HG03039 (cell line): ENCODE measurements around the gene ATP5MC2.

Experiments used
- ATAC-seq: cut with Tn5 transposase; IDR thresholded peaks from one replicate; pipeline ENCODE4 v1.9.1; 2021; ENCODE audit warnings: mild to moderate bottlenecking, moderate library complexity; ENCODE audit not compliant: unreplicated experiment

Gene ATP5MC2

DNA sequence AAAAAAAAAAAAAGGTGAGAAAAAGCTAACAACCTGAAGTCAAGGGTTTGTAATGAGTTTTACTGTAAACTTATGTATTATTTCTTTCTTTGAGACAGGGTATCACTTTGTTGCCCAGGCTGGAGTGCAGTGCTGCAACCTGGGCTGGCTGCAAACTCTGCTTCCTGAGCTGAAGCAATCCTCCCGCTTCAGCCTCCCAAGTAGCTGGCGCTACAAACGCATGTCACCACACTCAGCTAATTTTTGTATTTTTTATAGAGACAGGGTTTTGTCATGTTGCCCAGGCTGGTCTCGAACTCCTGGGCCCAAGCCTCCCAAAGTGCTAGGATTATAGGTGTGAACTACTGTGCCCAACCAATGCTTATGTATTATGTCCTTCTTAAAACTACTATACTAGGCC is 58.9 kb downstream of the ATP5MC2 start:
- ATAC-seq = no peak
